CD4-positive, alpha-beta T cell treated with Interleukin-21 for 1 hour (primary cell): ENCODE data around the gene ULBP3.
"Not testable (repeated sequence)": the region's sequence is repeated elsewhere in the genome, so short reads cannot be mapped to it uniquely, and the experiment has no call there.

Source experiments
- DNase-seq: peaks from one replicate; pipeline ENCODE4 v3.0.0-alpha.2; 2020

ULBP3 gene

DNA sequence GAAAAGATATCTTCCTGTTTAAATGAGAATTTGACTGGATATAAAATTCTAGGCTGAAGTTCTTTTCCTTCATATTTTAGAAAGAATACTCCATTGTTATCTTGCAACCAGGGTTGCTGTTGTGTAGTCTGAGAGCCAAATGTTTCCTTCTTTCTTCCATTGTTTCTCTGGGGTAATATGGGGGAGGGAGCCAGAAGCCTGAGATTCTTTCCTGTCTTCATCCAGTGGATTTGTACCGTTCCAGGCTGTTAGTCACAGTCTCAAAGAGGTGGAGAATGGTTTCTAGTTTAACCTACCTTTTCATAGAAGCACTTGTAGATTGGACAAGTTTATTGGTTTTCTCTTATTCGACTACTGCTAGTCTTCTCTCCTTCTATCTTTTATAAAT is 6.1 kb upstream of the ULBP3 start:
- DNase-seq, result no peak

- DNase-seq, result not testable (repeated sequence)
These were observed 5.6 kb upstream of the ULBP3 start for GRCh38 chr6:150074396-150075033.

- DNase-seq, result peak; percentile 26
These were observed 3.3 kb upstream of the ULBP3 start for GRCh38 chr6:150072201-150072600.

DNA sequence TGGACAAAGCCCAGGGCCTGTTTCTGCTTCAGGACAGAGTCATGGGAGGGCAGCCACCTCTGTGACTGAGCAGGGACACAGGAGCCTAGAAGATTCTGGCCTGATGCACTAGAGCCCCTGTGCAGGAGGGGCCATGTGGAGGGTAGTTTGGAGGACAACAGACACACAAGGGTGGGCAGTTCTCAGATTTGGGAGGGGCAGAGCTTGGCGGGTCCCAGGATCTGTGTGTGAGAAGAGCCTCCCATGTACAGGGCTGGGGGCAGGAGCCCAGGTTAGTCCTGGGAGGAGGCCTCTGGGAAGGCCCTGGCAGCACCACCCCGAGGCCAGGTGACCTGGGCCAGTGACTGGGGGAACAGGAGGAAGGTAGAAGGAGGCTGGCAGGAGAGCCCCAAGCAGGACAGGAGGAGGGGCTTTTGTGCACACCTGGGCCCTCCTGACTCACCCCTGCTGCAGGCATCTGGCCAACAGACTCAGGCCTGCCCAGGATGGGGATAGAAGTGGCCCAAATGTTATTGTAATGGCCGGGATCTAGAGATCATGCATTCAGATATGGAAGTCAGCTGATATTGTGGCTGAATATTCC is 1.4 kb upstream of the ULBP3 start:
- DNase-seq, result no peak

DNA sequence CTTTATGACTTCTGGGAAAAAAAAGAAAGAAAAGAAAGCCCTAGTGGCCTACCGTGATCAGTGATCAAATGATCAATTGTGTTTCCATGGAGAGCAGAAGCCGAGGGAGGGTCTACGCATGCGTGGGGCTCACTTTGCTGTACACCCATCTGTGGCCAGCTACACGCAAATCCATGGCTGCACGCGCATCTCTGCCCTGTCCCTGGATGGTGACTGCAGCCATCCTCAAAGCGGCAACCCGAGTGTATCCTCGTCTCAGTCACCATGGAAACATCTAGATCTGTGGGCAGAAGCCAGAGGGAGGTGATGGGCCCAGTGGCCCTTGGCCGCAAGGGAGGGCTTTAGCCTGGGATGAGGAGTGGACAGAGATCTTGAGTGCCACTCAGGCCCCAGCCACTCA is 785 bp upstream of the ULBP3 start:
- no peak for DNase-seq

- DNase-seq, result no peak
These were observed 770 bp downstream of the ULBP3 start for GRCh38 chr6:150068151-150068550.

GRCh38 chr6:150065083-150065482 is 3.8 kb downstream of the ULBP3 start:
- no peak for DNase-seq

GRCh38 chr6:150063640-150064039 is 5.3 kb downstream of the ULBP3 start:
- no peak for DNase-seq

DNA sequence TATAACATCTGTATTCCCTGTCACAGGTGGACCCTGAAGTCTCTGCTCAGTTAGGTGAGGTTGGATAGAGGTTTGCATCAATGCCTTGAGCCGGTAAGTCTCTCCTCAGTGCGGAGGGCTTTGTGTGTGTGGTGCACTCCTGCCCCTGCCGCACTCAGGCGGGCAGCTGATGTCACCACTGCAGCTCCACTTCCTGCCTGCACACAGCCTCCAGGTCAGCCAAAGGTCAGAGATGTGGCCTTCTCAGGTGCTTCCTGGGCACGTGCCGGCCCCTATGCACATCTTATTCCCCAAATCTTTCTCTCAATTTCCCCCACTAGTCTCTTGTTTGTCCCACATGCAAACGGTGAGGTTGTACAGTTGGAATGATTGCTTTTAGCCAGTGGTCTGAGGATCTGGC is 8.9 kb downstream of the ULBP3 start:
- DNase-seq, result peak; percentile 15

- DNase-seq, result no peak
These were observed 9.9 kb downstream of the ULBP3 start for GRCh38 chr6:150058986-150059385.

- no peak for DNase-seq
These were observed 10.6 kb downstream of the ULBP3 start for GRCh38 chr6:150058231-150058792.

- no peak for DNase-seq
These were observed 11.4 kb downstream of the ULBP3 start for GRCh38 chr6:150057501-150057951.

DNA sequence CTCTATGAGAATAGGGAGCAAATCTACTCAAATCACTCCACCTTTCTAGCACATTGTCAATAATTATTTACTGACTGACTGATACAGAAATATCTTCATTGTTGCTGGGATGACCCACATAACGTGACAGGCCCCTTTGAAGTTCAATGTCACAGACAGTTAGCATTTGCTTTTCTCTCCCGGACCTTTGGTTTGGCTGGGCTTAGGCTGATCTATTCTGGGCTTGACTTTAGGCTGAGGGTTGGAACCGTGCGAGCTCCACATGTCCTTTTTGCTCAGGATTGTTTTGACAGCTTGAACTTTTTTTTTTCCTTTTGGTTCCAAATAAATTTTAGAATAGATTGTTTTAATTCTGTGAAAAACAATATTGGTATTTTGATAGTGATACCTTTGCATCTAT is 12.0 kb downstream of the ULBP3 start:
- no peak for DNase-seq

DNA sequence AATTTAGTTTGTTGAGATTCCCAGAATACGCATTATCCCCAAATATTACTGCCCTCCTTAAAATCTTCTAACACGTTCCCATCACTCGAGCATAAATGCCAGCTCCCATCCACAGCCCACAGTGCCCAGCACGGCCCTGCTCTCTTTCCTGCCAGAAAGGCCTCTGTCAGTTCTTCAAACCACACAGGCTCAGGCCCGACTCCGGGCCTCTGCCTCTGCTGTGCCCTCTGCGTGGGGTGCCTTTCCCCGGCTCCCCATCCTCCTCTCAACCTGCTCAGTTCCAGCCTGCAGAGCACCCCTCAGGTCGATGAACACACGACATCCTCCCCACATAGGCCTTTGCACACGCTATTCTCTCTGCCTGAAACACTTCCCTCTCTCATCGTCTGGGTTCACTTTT is 12.8 kb downstream of the ULBP3 start:
- no peak for DNase-seq

GRCh38 chr6:150055131-150055530 is 13.8 kb downstream of the ULBP3 start:
- no peak for DNase-seq

DNA sequence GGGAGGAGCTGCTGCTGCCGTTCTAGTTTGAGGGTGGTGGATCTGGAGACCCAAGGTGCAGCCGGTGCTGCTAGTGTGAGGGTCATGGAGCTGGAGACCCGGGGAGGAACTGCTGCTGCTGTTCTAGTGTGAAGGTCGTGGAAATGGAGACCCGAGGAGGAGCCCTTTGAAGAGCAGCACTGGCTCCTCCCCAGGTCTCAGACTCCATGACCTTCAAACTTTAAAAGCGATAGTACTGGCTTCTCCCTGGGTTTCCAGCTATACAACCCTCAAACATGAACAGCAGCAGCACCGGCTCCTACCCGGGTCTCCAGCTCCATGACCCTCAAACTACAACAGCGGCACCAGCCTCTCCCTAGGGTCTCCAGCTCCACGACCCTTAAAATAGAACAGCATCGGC is 15.5 kb downstream of the ULBP3 start:
- no peak for DNase-seq

DNA sequence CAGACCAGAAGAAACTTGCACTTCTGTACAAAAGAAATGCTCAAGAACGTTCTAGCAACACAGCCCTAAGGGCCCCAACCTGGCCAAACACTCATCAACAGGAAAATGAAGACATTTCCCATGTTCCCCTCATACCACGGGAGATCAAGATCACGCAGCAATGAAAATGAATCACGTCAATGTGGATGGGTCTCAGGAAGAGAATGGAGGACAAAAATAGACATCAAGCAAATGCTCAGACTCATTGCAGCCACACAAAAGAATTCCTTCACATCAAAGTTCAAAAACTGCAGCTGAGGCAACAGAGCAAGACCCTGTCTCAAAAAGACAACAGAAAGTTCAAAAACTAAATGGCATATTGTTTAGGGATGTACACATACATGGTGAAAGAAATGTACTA is 18.1 kb downstream of the ULBP3 start:
- no peak for DNase-seq

DNA sequence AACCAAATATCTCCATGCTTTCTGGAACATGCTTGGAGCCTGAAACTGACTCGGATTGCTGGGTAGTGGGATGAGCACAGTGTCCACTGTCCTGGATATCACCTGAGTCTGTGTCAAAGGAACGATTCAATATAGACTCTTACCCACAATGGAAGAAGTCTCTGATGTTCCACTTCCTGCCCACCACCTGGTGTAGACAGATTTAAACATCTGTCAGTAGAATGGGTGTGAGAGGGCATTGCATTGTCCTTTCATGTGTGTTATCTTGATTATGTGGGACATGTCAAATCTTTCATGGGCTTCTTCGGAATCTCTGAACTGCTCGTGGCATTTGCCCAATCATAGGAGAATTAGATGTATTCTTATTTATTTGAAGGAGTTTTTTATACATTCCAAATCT is 20.8 kb downstream of the ULBP3 start:
- DNase-seq, result no peak

DNA sequence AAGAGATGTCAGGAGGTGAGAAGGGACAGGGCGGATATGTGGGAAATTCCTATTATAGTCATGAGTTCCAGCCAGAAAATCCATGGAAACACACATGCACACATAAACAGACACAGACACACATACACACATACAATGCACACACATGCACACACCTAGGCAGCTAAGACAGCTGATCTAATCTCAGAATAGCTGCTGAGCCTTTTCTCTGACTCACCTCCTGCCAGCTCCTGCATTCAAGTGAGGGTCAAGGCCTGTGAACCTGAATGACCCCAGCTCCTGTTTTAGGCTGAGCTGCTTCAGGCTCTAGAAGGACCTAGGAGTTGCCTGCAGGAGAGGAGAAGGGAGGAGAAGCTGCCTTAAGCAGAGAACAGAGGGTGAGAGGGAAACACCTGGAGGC is 22.0 kb downstream of the ULBP3 start:
- no peak for DNase-seq

DNA sequence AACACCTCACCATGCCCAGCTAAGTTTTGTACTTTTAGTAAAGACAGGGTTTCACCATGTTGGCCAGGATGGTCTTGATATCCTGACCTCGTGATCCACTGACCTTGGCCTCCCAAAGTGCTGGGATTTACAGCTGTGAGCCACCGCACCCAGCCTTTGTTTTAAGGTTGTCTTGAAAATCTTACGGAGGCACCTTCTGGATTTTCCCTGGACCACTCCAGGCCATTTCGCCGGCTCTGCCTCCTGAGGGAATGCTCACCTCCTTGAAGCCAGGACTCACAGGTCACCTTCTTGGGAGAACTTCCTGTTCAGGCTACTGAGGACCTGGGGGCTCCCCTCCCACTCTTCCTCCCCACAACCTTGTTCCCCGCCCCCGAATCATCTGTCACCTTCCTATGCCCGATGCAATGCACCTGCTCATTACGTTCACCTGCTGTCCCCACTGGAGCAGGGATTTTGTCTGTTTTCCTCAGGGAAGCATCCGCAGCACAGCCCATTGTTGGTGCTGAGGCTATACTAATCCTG is 24.2 kb downstream of the ULBP3 start:
- DNase-seq, result no peak

GRCh38 chr6:150043501-150044412 is 25.2 kb downstream of the ULBP3 start:
- DNase-seq, result no peak

DNA sequence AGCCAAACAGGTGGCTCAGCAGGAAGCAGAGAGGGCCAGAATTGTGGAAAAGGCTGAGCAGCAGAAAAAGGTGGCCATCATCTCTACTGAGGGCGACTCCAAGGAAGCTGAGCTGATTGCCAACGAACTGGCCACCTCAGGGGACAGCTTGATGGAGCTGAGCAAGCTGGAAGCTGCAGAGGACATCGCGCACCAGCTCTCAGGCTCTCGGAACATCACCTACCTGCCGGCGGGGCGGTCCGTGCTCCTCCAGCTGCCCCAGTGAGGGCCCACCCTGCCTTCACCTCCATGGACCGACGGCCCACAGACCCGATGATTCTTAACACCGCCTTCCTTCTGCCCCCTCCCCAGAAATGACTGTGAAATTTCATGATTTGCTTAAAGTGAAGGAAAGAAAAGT is 25.8 kb downstream of the ULBP3 start:
- no peak for DNase-seq
